ENCODE measurements around the gene ITGB7.

Gene ITGB7

DNA sequence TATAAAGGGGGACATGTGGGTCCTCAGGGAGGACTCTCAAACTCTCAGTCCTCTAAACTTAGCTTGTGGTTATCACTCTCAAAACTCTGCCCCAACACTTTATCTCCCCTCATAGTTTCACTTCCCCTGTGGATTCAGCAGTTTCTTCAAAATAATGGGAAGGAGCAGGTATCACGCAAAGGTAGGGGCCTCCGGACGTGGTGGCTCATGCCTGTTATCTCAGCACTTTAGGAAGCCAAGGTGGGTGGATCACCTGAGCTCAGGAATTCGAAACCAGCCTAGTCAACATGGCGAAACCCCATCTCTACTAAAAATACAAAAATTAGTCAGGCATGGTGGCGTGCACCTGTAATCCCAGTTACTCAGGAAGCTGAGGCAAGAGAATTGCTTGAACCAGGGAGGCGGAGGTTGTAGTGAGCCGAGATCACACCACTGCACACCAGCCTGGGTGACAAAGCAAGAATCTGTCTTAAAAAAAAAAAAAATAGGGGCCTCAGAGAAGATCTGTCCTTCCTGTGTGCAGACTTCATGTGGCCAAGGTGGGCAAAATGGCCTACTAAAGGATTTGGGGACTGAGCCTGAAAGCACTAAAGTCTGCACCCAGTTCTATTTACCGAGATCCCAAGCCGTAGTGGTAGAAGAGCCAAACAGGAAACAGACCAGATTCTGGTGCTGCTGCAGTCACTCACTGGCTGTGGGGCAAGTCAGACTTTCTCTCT is 6.4 kb downstream of the ITGB7 start:
- Histone ChIP-seq H3K4me3 (ENCODE audit: low read depth, low read length) (no peak overlapping the region), H3K27ac (ENCODE audit: extremely low read depth, low read depth, low read length) (no peak overlapping the region), H3K4me1 (ENCODE audit: control insufficient read depth, insufficient read depth, low read length) (no peaks in the 10 kb centered on the region), H3K36me3 (ENCODE audit: control insufficient read depth in 2 of 2, insufficient read depth in 1 of 2, low read length in 2 of 2) (no peaks in the 10 kb centered on the region), H3K9me3 (ENCODE audit: control insufficient read depth, insufficient read depth, low read depth, low read length) (no peaks in the 10 kb centered on the region)
- no peak for TF ChIP-seq ZNF266 (tag by site-specific recombination; IDR thresholded peaks at IDR 0.05; ENCODE audit: low read depth)
- ChIA-PET POLR2A (interaction anchor here (1.6 kb wide), 1 partner anchor 13 kb away, joined by 5 read pairs; no protein-coding TSS in a partner anchor), CTCF (interaction anchor here (1.2 to 1.5 kb wide), 4 partner anchors 13 to 152 kb away, joined by 3 to 4 read pairs (median 3); no protein-coding TSS in a partner anchor)

DNA sequence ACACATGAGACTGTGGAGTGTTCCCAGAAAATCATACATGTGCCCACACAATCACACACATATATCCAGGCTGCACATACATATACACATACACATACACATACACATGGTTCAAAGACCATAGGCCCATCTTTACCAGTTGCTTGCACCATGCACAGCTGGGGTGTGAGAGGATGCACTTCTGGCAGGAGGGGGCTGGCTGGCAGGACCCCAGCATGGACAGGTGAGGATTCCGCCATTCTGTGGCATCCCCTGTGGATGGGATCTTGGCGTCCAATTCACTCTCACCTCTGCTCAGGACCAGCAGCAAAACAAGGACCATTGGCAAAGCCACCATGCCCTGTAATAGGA is 7.0 kb downstream of the ITGB7 start:
- H3K4me1 ChIP-seq (ENCODE audit: control insufficient read depth, insufficient read depth, low read length) = no peaks in the 10 kb centered on the region
- H3K36me3 ChIP-seq (ENCODE audit: control insufficient read depth in 2 of 2, insufficient read depth in 1 of 2, low read length in 2 of 2) = no peaks in the 10 kb centered on the region
- H3K4me3 ChIP-seq (ENCODE audit: low read depth, low read length) = no peak overlapping the region
- no peak overlapping the region for H3K27ac ChIP-seq (ENCODE audit: extremely low read depth, low read depth, low read length)
- CTCF ChIA-PET = interaction anchor here (0.6 to 1.5 kb wide), 3 partner anchors 13 to 69 kb away, joined by 3 to 4 read pairs (median 3); no protein-coding TSS in a partner anchor
- no peaks in the 10 kb centered on the region for H3K9me3 ChIP-seq (ENCODE audit: control insufficient read depth, insufficient read depth, low read depth, low read length)
- TF ChIP-seq ZNF121 (tag by site-specific recombination; IDR thresholded peaks at IDR 0.05) (no peak), ZNF768 (tag by site-specific recombination; IDR thresholded peaks at IDR 0.05) (no peak), ZNF670 (tag by site-specific recombination; IDR thresholded peaks at IDR 0.05; ENCODE audit: low read depth) (no peak), ZNF629 (tag by site-specific recombination; IDR thresholded peaks at IDR 0.05) (no peak), ZBTB7A (tag by site-specific recombination; IDR thresholded peaks at IDR 0.05; ENCODE audit: low read depth) (no peak), ZNF324 (tag by site-specific recombination; IDR thresholded peaks at IDR 0.05) (no peak), ZBTB48 (tag by site-specific recombination; IDR thresholded peaks at IDR 0.05) (no peak), ZNF585B (tag by site-specific recombination; IDR thresholded peaks at IDR 0.05) (no peak), GLI2 (tag by site-specific recombination; IDR thresholded peaks at IDR 0.05; ENCODE audit: borderline replicate concordance, low read depth) (no peak), ZNF626 (tag by site-specific recombination; IDR thresholded peaks at IDR 0.05) (no peak), MEIS1 (CRISPR knock-in tag; IDR thresholded peaks at IDR 0.05; ENCODE audit: borderline replicate concordance) (no peak), SETDB1 (IDR thresholded peaks at IDR 0.05; ENCODE audit: insufficient read length, low read length) (no peak)
- TF ChIP-seq, protein P1, sequence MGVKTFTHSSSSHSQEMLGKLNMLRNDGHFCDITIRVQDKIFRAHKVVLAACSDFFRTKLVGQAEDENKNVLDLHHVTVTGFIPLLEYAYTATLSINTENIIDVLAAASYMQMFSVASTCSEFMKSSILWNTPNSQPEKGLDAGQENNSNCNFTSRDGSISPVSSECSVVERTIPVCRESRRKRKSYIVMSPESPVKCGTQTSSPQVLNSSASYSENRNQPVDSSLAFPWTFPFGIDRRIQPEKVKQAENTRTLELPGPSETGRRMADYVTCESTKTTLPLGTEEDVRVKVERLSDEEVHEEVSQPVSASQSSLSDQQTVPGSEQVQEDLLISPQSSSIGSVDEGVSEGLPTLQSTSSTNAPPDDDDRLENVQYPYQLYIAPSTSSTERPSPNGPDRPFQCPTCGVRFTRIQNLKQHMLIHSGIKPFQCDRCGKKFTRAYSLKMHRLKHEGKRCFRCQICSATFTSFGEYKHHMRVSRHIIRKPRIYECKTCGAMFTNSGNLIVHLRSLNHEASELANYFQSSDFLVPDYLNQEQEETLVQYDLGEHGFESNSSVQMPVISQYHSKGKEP (tag by site-specific recombination; IDR thresholded peaks at IDR 0.05) = no peak
- TF ChIP-seq, protein P2, sequence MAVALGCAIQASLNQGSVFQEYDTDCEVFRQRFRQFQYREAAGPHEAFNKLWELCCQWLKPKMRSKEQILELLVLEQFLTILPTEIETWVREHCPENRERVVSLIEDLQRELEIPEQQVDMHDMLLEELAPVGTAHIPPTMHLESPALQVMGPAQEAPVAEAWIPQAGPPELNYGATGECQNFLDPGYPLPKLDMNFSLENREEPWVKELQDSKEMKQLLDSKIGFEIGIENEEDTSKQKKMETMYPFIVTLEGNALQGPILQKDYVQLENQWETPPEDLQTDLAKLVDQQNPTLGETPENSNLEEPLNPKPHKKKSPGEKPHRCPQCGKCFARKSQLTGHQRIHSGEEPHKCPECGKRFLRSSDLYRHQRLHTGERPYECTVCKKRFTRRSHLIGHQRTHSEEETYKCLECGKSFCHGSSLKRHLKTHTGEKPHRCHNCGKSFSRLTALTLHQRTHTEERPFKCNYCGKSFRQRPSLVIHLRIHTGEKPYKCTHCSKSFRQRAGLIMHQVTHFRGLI (tag by site-specific recombination; IDR thresholded peaks at IDR 0.05) = no peak
- POLR2A ChIA-PET = no interaction called here

DNA sequence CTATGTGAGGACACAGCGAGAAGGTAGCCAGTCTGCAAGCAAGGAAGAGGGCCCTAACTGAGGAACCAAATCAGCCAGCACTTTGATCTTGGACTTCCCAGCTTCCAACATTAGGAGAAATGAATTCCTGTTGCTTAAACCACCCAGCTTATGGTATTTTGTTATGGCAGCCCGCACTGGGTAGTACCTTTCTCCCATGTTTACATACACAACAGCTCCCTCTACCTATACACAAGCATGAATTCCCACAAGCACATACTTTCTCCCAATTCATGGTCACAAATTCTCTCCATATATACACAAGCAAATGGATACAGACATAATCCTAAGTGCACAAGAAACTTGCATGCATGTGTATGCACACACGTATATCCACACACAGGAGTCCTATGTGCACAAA is 7.4 kb downstream of the ITGB7 start:
- Histone ChIP-seq H3K27ac (ENCODE audit: extremely low read depth, low read depth, low read length) (no peak overlapping the region), H3K4me3 (ENCODE audit: low read depth, low read length) (no peak overlapping the region), H3K4me1 (ENCODE audit: control insufficient read depth, insufficient read depth, low read length) (no peaks in the 10 kb centered on the region), H3K9me3 (ENCODE audit: control insufficient read depth, insufficient read depth, low read depth, low read length) (no peaks in the 10 kb centered on the region), H3K36me3 (ENCODE audit: control insufficient read depth in 2 of 2, insufficient read depth in 1 of 2, low read length in 2 of 2) (no peaks in the 10 kb centered on the region)
- ChIA-PET POLR2A (no interaction called here), CTCF (interaction anchor here (0.6 to 3.1 kb wide), 9 partner anchors 10 to 146 kb away, joined by 3 to 18 read pairs (median 4); no protein-coding TSS in a partner anchor)
- TF ChIP-seq ZNF776 (tag by site-specific recombination; IDR thresholded peaks at IDR 0.05; ENCODE audit: borderline replicate concordance) (no peak), SP3 (tag by site-specific recombination; IDR thresholded peaks at IDR 0.05) (no peak), ZNF394 (tag by site-specific recombination; IDR thresholded peaks at IDR 0.05; ENCODE audit: borderline replicate concordance) (no peak), ZNF792 (tag by site-specific recombination; IDR thresholded peaks at IDR 0.05) (no peak)
- TF ChIP-seq, protein P3, sequence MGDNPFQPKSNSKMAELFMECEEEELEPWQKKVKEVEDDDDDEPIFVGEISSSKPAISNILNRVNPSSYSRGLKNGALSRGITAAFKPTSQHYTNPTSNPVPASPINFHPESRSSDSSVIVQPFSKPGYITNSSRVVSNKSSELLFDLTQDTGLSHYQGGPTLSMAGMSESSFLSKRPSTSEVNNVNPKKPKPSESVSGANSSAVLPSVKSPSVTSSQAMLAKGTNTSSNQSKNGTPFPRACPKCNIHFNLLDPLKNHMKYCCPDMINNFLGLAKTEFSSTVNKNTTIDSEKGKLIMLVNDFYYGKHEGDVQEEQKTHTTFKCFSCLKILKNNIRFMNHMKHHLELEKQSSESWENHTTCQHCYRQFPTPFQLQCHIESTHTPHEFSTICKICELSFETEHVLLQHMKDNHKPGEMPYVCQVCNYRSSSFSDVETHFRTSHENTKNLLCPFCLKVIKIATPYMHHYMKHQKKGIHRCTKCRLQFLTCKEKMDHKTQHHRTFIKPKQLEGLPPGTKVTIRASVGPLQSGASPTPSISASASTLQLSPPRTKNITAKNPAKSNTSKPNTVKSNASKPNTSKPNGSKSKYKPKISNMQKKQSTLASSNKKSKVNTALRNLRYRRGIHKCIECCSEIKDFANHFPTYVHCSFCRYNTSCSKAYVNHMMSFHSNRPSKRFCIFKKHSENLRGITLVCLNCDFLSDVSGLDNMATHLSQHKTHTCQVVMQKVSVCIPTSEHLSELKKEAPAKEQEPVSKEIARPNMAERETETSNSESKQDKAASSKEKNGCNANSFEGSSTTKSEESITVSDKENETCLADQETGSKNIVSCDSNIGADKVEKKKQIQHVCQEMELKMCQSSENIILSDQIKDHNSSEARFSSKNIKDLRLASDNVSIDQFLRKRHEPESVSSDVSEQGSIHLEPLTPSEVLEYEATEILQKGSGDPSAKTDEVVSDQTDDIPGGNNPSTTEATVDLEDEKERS (tag by site-specific recombination; IDR thresholded peaks at IDR 0.05) = no peak
